Endothelial cell of umbilical vein (primary cell): ENCODE measurements around the gene SCAI. TPM values are rescaled to one million over a fixed set of nuclear protein-coding genes. Genes with fewer than 3 reads are reported as not detected.

ENCODE experiments used
- BruUV-seq: library from RNA; stranded (reverse); fragments of 400-500 nt; replicated peaks from 2 replicates; lab custom pipeline; 2021; lab: Mats Ljungman, UMichigan
- CTCF ChIA-PET: fragments of 300-600, 350-600 bp; sonication (Branson Sonifier 250); formaldehyde crosslinking; loops from one replicate; lab custom pipeline; 2021; ENCODE audit warnings: antibody characterized with exemption, inconsistent platforms; lab: Charles Lee
- POLR2A ChIA-PET: fragments of 300-600, 350-600 bp; sonication (Branson Sonifier 250); formaldehyde crosslinking; loops from one replicate; lab custom pipeline; 2021; ENCODE audit warnings: antibody characterized with exemption, inconsistent platforms; lab: Charles Lee
- DNase-seq: peaks from one replicate; pipeline ENCODE4 v3.0.0-alpha.2; 2011; ENCODE audit warnings: low read depth, low spot score
- FAIRE-seq: peaks from 2 replicates; lab custom pipeline; 2011; peaks lifted over from hg19 to GRCh38; lab: Jason Lieb, UNC
- H2AFZ ChIP-seq: 2 replicates; pipeline ENCODE4 v1.6.0; 2012; ENCODE audit warnings: low read depth, low read length, control low read depth, inconsistent platforms
- H3K27ac ChIP-seq: 2 replicates; pipeline ENCODE4 v1.5.1; 2011; ENCODE audit warnings: low read depth, mild to moderate bottlenecking, control low read depth, low read length, moderate library complexity; ENCODE audit not compliant: insufficient read depth
- H3K27me3 ChIP-seq, 2 experiments: 2 replicates each; pipeline versions ENCODE4 v1.6.0 to v1.6.1; 2011; ENCODE audit warnings: low read length in 2 of 2, mixed read lengths in 1 of 2; ENCODE audit not compliant: control insufficient read depth in 2 of 2, insufficient read depth in 2 of 2
- H3K36me3 ChIP-seq, 2 experiments: 2 replicates in 1 of 2; 3 replicates in 1 of 2; pipeline ENCODE4 v1.5.1; 2011; ENCODE audit warnings: low read length in 2 of 2, mild to moderate bottlenecking in 1 of 2, moderate library complexity in 1 of 2; ENCODE audit not compliant: control insufficient read depth in 2 of 2, insufficient read depth in 2 of 2; ENCODE audit errors: extremely low read depth in 1 of 2
- H3K4me1 ChIP-seq: 3 replicates; pipeline ENCODE4 v1.5.1; 2011; ENCODE audit warnings: mild to moderate bottlenecking, low read length; ENCODE audit not compliant: control insufficient read depth, insufficient read depth; ENCODE audit errors: extremely low read depth
- H3K4me2 ChIP-seq: 2 replicates; pipeline ENCODE4 v1.6.1; 2011; ENCODE audit warnings: low read length, control low read depth, mixed read lengths; ENCODE audit not compliant: insufficient read depth
- H3K4me3 ChIP-seq, 3 experiments: fragments of 200-600 bp in 1 of 3; sonication (generic), shearing (Covaris generic) in 1 of 3; replicated peaks in 1 of 3; 2 replicates each; pipeline ENCODE4 v1.5.1; 2011 to 2016; ENCODE audit warnings: control low read depth in 3 of 3, low read length in 3 of 3, mild to moderate bottlenecking in 2 of 3, inconsistent platforms in 1 of 3, low read depth in 1 of 3, moderate library complexity in 1 of 3; ENCODE audit not compliant: insufficient read depth in 1 of 3
- H3K79me2 ChIP-seq: 2 replicates; pipeline ENCODE4 v1.6.0; 2012; ENCODE audit warnings: low read length, inconsistent platforms; ENCODE audit not compliant: control insufficient read depth, insufficient read depth
- H3K9ac ChIP-seq: replicated peaks from 2 replicates; pipeline ENCODE3; 2011; ENCODE audit warnings: low read length, control low read depth; ENCODE audit not compliant: insufficient read depth; ENCODE audit errors: extremely low read depth
- H3K9me1 ChIP-seq: replicated peaks from 3 replicates; pipeline ENCODE4 v1.6.0; 2011; ENCODE audit warnings: mild to moderate bottlenecking, low read length; ENCODE audit not compliant: control insufficient read depth, insufficient read depth; ENCODE audit errors: extremely low read depth
- H3K9me3 ChIP-seq: replicated peaks from 2 replicates; pipeline ENCODE4 v1.5.1; 2012; ENCODE audit warnings: low read length, inconsistent platforms; ENCODE audit not compliant: control insufficient read depth, insufficient read depth
- H4K20me1 ChIP-seq: replicated peaks from 2 replicates; pipeline ENCODE3; 2011; ENCODE audit warnings: mild to moderate bottlenecking, low read length; ENCODE audit not compliant: control insufficient read depth, insufficient read depth; ENCODE audit errors: extremely low read depth
- CTCF ChIP-seq, 2 donors: IDR thresholded peaks; 1 replicate in 1 of 2; 2 replicates in 1 of 2; pipeline ENCODE4 v1.5.1; 2011; ENCODE audit warnings: low read length in 2 of 2, mild to moderate bottlenecking in 2 of 2, moderate library complexity in 2 of 2, control low read depth in 1 of 2, inconsistent platforms in 1 of 2, low read depth in 1 of 2; ENCODE audit not compliant: insufficient read depth in 1 of 2; ENCODE audit errors: extremely low read depth in 1 of 2
- EZH2 ChIP-seq: IDR thresholded peaks from 2 replicates; pipeline ENCODE4 v1.6.1; 2012; ENCODE audit warnings: borderline replicate concordance, low read depth, mild to moderate bottlenecking, moderate library complexity, low read length, inconsistent platforms; ENCODE audit not compliant: severe bottlenecking
- FOS ChIP-seq: IDR thresholded peaks from 2 replicates; pipeline ENCODE4 v1.6.1; 2011; ENCODE audit warnings: mild to moderate bottlenecking, low read length, moderate library complexity, borderline replicate concordance; ENCODE audit not compliant: insufficient read depth
- GATA2 ChIP-seq: IDR thresholded peaks from 2 replicates; pipeline ENCODE4 v1.7.0; 2011; ENCODE audit warnings: low read depth, mild to moderate bottlenecking, moderate library complexity, mixed read lengths, low read length; ENCODE audit not compliant: insufficient read length, insufficient read depth
- JUN ChIP-seq: IDR thresholded peaks from 2 replicates; pipeline ENCODE4 v1.6.1; 2011; ENCODE audit warnings: borderline replicate concordance, low read depth; ENCODE audit not compliant: insufficient read length, insufficient read depth
- MAX ChIP-seq: IDR thresholded peaks from 2 replicates; pipeline ENCODE4 v1.6.1; 2011; ENCODE audit not compliant: insufficient read depth, insufficient read length
- MYC ChIP-seq: IDR thresholded peaks from one replicate; pipeline ENCODE4 v1.6.1; 2011; ENCODE audit warnings: mild to moderate bottlenecking, low read depth, low read length
- POLR2A ChIP-seq: IDR thresholded peaks from 2 replicates; pipeline ENCODE4 v1.6.1; 2012; ENCODE audit warnings: low read depth, mild to moderate bottlenecking, control low read depth, low read length
- POLR2AphosphoS5 ChIP-seq: IDR thresholded peaks from 2 replicates; pipeline ENCODE4 v1.6.1; 2012; ENCODE audit warnings: low read depth, mild to moderate bottlenecking, control low read depth, low read length, moderate library complexity; ENCODE audit not compliant: insufficient read depth
- dilution Hi-C: fragments of 300-500 bp; cut with MboI; formaldehyde crosslinking; loops from one replicate; pipeline ENCODE4 v1.15.0; 2019; ENCODE audit warnings: low sequenced_read_pairs; ENCODE audit not compliant: extremely low pct_ligation_motif_present
- intact Hi-C: fragments of 100-400 bp; cut with micrococcal nuclease; formaldehyde crosslinking; loops from one replicate; pipeline ENCODE4 v1.10.0; 2022
- polyA plus RNA-seq, 4 experiments: library from polyadenylated mRNA; depleted of rRNA in 3 of 4; stranded (reverse) in 3 of 4; unstranded in 1 of 4; fragments of >200 nt; gene quantifications; 2 replicates each; pipeline versions ENCODE4 v1.2.1 to v1.2.3, GENCODE V29; 2011 to 2012; ENCODE audit warnings: missing spikeins in 1 of 4
- total RNA-seq: library from RNA; stranded (reverse); gene quantifications from 2 replicates; pipeline ENCODE4 v1.2.3, GENCODE V29; 2021

The SCAI gene
- total and polyA plus RNA-seq, 2 donors (not counting 3 experiments of a cell fraction or from before 2014, with no cell fraction given), result 2.0 to 9.3 TPM

GRCh38 chr9:125103021-125103420 lies 40.3 kb downstream of the SCAI start:
- POLR2A ChIA-PET, result no interaction called here
- TF ChIP-seq FOS, result no peak
- TF ChIP-seq POLR2A, result no peak
- TF ChIP-seq MAX, result no peak
- no peak for TF ChIP-seq JUN
- no peak for TF ChIP-seq CTCF (IDR thresholded peaks at IDR 0.05; ENCODE audit: extremely low read depth in 1 of 2, insufficient read depth in 1 of 2, low read depth in 1 of 2, low read length in 2 of 2)
- TF ChIP-seq EZH2, result no peak
- TF ChIP-seq MYC, result no peak
- TF ChIP-seq POLR2AphosphoS5, result no peak
- TF ChIP-seq GATA2, result no peak

More at GRCh38 chr9:125103021-125103420, 40.3 kb downstream of the SCAI start:
- no peaks in the 10 kb centered on the region for H3K36me3 ChIP-seq
- no peak overlapping the region for H3K4me3 ChIP-seq
- CTCF ChIA-PET, result no interaction called here
- no peaks in the 10 kb centered on the region for H3K4me1 ChIP-seq
- H3K9ac ChIP-seq, result no peak overlapping the region
- intact Hi-C loops (no loop called here), dilution Hi-C loops (no loop called here)
- H2AFZ ChIP-seq, result no peak overlapping the region
- H3K9me1 ChIP-seq, result no peaks in the 10 kb centered on the region
- FAIRE-seq, result no peak
- no TSS peak for BruUV-seq
- H3K9me3 ChIP-seq, result no peaks in the 10 kb centered on the region
- no peak overlapping the region for H3K4me2 ChIP-seq
- no peaks in the 10 kb centered on the region for H3K27me3 ChIP-seq
- no peak overlapping the region for H3K27ac ChIP-seq
- DNase-seq, result no peak
- H4K20me1 ChIP-seq, result no peaks in the 10 kb centered on the region
- no peaks in the 10 kb centered on the region for H3K79me2 ChIP-seq
